CD14-positive monocyte (primary cell): ENCODE measurements around the gene GASK1A. TPM values are rescaled to one million over a fixed set of nuclear protein-coding genes. Genes with fewer than 3 reads are reported as not detected.

Experiments used
- DNase-seq, 3 donors: peaks; one replicate each; pipeline ENCODE4 v3.0.0-alpha.2; 2011 to 2022
- H2AFZ ChIP-seq: 2 replicates; pipeline ENCODE4 v1.6.0; 2012; ENCODE audit warnings: mild to moderate bottlenecking, low read depth, low read length, inconsistent platforms; ENCODE audit not compliant: insufficient read depth, poor library complexity, severe bottlenecking
- H3K27ac ChIP-seq, 2 donors: 1 replicate in 1 of 2; 2 replicates in 1 of 2; pipeline ENCODE4 v1.5.1; 2012 to 2013; ENCODE audit warnings: low read length in 2 of 2, control low read depth in 1 of 2, inconsistent platforms in 1 of 2, low read depth in 1 of 2, mild to moderate bottlenecking in 1 of 2
- H3K27me3 ChIP-seq, 2 donors: one replicate each; pipeline versions ENCODE4 v1.6.0 to v1.6.1; 2011 to 2013; ENCODE audit warnings: low read length in 2 of 2; ENCODE audit not compliant: control insufficient read depth in 2 of 2, insufficient read depth in 2 of 2
- H3K36me3 ChIP-seq, 2 donors: replicated peaks in 1 of 2; 1 replicate in 1 of 2; 2 replicates in 1 of 2; pipeline versions ENCODE4 v1.5.1 to v1.6.1; 2012 to 2013; ENCODE audit warnings: low read length in 2 of 2, control low read depth in 1 of 2, inconsistent platforms in 1 of 2, mild to moderate bottlenecking in 1 of 2; ENCODE audit not compliant: insufficient read depth in 2 of 2, control insufficient read depth in 1 of 2
- H3K4me1 ChIP-seq, 2 donors: 1 replicate in 1 of 2; 2 replicates in 1 of 2; pipeline versions ENCODE4 v1.5.1 to v1.6.1; 2012 to 2013; ENCODE audit warnings: low read length in 2 of 2, control low read depth in 1 of 2, inconsistent platforms in 1 of 2, mild to moderate bottlenecking in 1 of 2, moderate library complexity in 1 of 2; ENCODE audit not compliant: insufficient read depth in 2 of 2, control insufficient read depth in 1 of 2
- H3K4me2 ChIP-seq: replicated peaks from 2 replicates; pipeline ENCODE3; 2012; ENCODE audit warnings: low read length, moderate library complexity, mild to moderate bottlenecking; ENCODE audit not compliant: poor library complexity, severe bottlenecking; ENCODE audit errors: extremely low read depth
- H3K4me3 ChIP-seq, 3 experiments: fragments of 200-600 bp in 1 of 3; sonication (generic) in 1 of 3; replicated peaks in 1 of 3; 1 replicate in 2 of 3; 2 replicates in 1 of 3; pipeline ENCODE4 v1.5.1; 2011 to 2013; ENCODE audit warnings: low read length in 3 of 3, mild to moderate bottlenecking in 3 of 3, control low read depth in 2 of 3, low read depth in 2 of 3, inconsistent platforms in 1 of 3, moderate library complexity in 1 of 3
- H3K79me2 ChIP-seq: 2 replicates; pipeline ENCODE4 v1.6.0; 2012; ENCODE audit warnings: mild to moderate bottlenecking, control low read depth, inconsistent platforms, low read length, moderate library complexity; ENCODE audit not compliant: insufficient read depth
- H3K9ac ChIP-seq: 2 replicates; pipeline ENCODE4 v1.6.0; 2017; ENCODE audit warnings: low read length, mild to moderate bottlenecking; ENCODE audit not compliant: insufficient read depth, poor library complexity, severe bottlenecking
- H3K9me3 ChIP-seq, 2 donors: replicated peaks in 1 of 2; 1 replicate in 1 of 2; 2 replicates in 1 of 2; pipeline versions ENCODE4 v1.5.1 to v1.6.1; 2012 to 2013; ENCODE audit warnings: low read length in 2 of 2, control low read depth in 1 of 2; ENCODE audit not compliant: control insufficient read depth in 1 of 2, insufficient read depth in 1 of 2
- H4K20me1 ChIP-seq: 2 replicates; pipeline ENCODE4 v1.6.0; 2012; ENCODE audit warnings: mild to moderate bottlenecking, low read length, control low read depth, moderate library complexity; ENCODE audit not compliant: insufficient read depth
- H3K27ac Mint-ChIP-seq, 7 donors: one replicate each; pipeline ENCODE4 v1.8.0; 2020; ENCODE audit warnings: mild to moderate bottlenecking in 7 of 7, mixed read lengths in 7 of 7, moderate library complexity in 6 of 7, inconsistent platforms in 2 of 7
- H3K27me3 Mint-ChIP-seq, 3 donors: one replicate each; pipeline ENCODE4 v1.8.0; 2021 to 2022; ENCODE audit warnings: low read depth in 3 of 3, mild to moderate bottlenecking in 3 of 3, mixed read lengths in 3 of 3, moderate library complexity in 3 of 3, inconsistent platforms in 1 of 3
- H3K36me3 Mint-ChIP-seq, 2 donors: one replicate each; pipeline ENCODE4 v1.8.0; 2020; ENCODE audit warnings: mixed read lengths in 2 of 2, inconsistent platforms in 1 of 2, mild to moderate bottlenecking in 1 of 2
- H3K4me1 Mint-ChIP-seq: one replicate; pipeline ENCODE4 v1.8.0; 2020; ENCODE audit warnings: mild to moderate bottlenecking, mixed read lengths
- H3K4me3 Mint-ChIP-seq, 2 donors: one replicate each; pipeline ENCODE4 v1.8.0; 2020; ENCODE audit warnings: mild to moderate bottlenecking in 2 of 2, mixed read lengths in 2 of 2, moderate library complexity in 1 of 2
- H3K9me3 Mint-ChIP-seq, 7 donors: one replicate each; pipeline ENCODE4 v1.8.0; 2020 to 2022; ENCODE audit warnings: mixed read lengths in 7 of 7, mild to moderate bottlenecking in 6 of 7, moderate library complexity in 6 of 7, inconsistent platforms in 2 of 7
- CTCF ChIP-seq: fragments of 200-600 bp; IDR thresholded peaks from one replicate; pipeline ENCODE4 v1.8.0; 2022; ENCODE audit warnings: antibody characterized with exemption, mild to moderate bottlenecking
- WGBS: methylation state at CpG from one replicate; pipeline ENCODE4 v1.1.5; 2013; ENCODE audit warnings: missing lambda C conversion rate; ENCODE audit not compliant: insufficient coverage; 5-methylcytosine and 5-hydroxymethylcytosine counted together
- intact Hi-C, 2 donors: fragments of 100-400 bp; cut with micrococcal nuclease; formaldehyde crosslinking; loops; one replicate each; pipeline versions ENCODE4 v1.15.0 to v1.15.1; 2023
- polyA plus RNA-seq, 3 donors: library from polyadenylated mRNA; depleted of rRNA in 1 of 3; unstranded in 2 of 3; stranded (reverse) in 1 of 3; fragments of 300-500 nt in 2 of 3; fragments of >200 nt in 1 of 3; fragmentation: Illumina TruSeq in 2 of 3; gene quantifications; 1 replicate in 2 of 3; 2 replicates in 1 of 3; pipeline ENCODE4 v1.2.3, GENCODE V29; 2012 to 2021

GASK1A gene
- polyA plus RNA-seq, 3 donors = 0.13 TPM; not detected in 2

GRCh38 chr3:43011638-43012037 lies 32.5 kb downstream of the GASK1A start:
- intact Hi-C loops = no loop called here
- peaks cover 0 to 4% (median 0%) of the 10 kb centered on the region in 7 donors for H3K9me3 Mint-ChIP-seq
- no peak overlapping the region for H3K4me3 Mint-ChIP-seq
- Histone ChIP-seq H3K27me3 (no peaks in the 10 kb centered on the region), H3K4me2 (no peak overlapping the region), H3K36me3 (no peaks in the 10 kb centered on the region), H3K27ac (no peak overlapping the region), H3K4me3 (no peak overlapping the region), H3K79me2 (no peaks in the 10 kb centered on the region), H3K9ac (no peak overlapping the region), H2AFZ (no peak overlapping the region), H3K9me3 (peaks cover 52 to 54% of the 10 kb centered on the region in 2 donors), H3K4me1 (no peaks in the 10 kb centered on the region), H4K20me1 (no peaks in the 10 kb centered on the region)
- no peak for TF ChIP-seq CTCF
- no peaks in the 10 kb centered on the region for H3K4me1 Mint-ChIP-seq
- DNase-seq = no peak
- H3K36me3 Mint-ChIP-seq = no peaks in the 10 kb centered on the region
- peaks cover 0 to 1% (median 0%) of the 10 kb centered on the region in 3 donors for H3K27me3 Mint-ChIP-seq
- no peak overlapping the region for H3K27ac Mint-ChIP-seq
- whole genome bisulfite sequencing = 73% methylated on average over 3 of the region's 3 CpGs

- H3K36me3 ChIP-seq = no peaks in the 10 kb centered on the region
- H3K4me1 ChIP-seq = no peaks in the 10 kb centered on the region
- H4K20me1 ChIP-seq = no peaks in the 10 kb centered on the region
- intact Hi-C loops = no loop called here
- Mint-ChIP-seq H3K9me3 (peaks cover 0 to 4% (median 0%) of the 10 kb centered on the region in 7 donors), H3K27ac (no peak overlapping the region), H3K4me3 (no peak overlapping the region), H3K27me3 (peaks cover 0 to 1% (median 0%) of the 10 kb centered on the region in 3 donors), H3K36me3 (no peaks in the 10 kb centered on the region), H3K4me1 (no peaks in the 10 kb centered on the region)
- DNase-seq = no peak
- no peak overlapping the region for H3K9ac ChIP-seq
- peaks cover 57 to 60% of the 10 kb centered on the region in 2 donors for H3K9me3 ChIP-seq
- H3K79me2 ChIP-seq = no peaks in the 10 kb centered on the region
- no peaks in the 10 kb centered on the region for H3K27me3 ChIP-seq
- TF ChIP-seq CTCF = no peak
- H2AFZ ChIP-seq = no peak overlapping the region
- H3K4me3 ChIP-seq = no peak overlapping the region
- H3K4me2 ChIP-seq = no peak overlapping the region
- H3K27ac ChIP-seq = no peak overlapping the region
These were observed 33.1 kb downstream of the GASK1A start for GRCh38 chr3:43012174-43012573.
